Glutamatergic neuron (in vitro differentiated cells): ENCODE results near the gene TCERG1L. TPM values are rescaled to one million over a fixed set of nuclear protein-coding genes. Genes with fewer than 3 reads are reported as not detected.
"Not testable (repeated sequence)": the region's sequence is repeated elsewhere in the genome, so short reads cannot be mapped to it uniquely, and the experiment has no call there.

Experiments used
- DNase-seq: peaks from one replicate; pipeline ENCODE4 v3.0.0; 2022
- H3K27ac Mint-ChIP-seq: one replicate; pipeline ENCODE4 v1.8.0; 2020; ENCODE audit warnings: mild to moderate bottlenecking, mixed read lengths, inconsistent platforms; ENCODE audit not compliant: unreplicated experiment
- H3K27me3 Mint-ChIP-seq: one replicate; pipeline ENCODE4 v1.8.0; 2020; ENCODE audit warnings: mild to moderate bottlenecking, moderate library complexity, mixed read lengths, inconsistent platforms; ENCODE audit not compliant: unreplicated experiment
- H3K36me3 Mint-ChIP-seq: one replicate; pipeline ENCODE4 v1.8.0; 2020; ENCODE audit warnings: mild to moderate bottlenecking, mixed read lengths, inconsistent platforms; ENCODE audit not compliant: unreplicated experiment
- H3K4me1 Mint-ChIP-seq: one replicate; pipeline ENCODE4 v1.8.0; 2020; ENCODE audit warnings: mild to moderate bottlenecking, low read depth, mixed read lengths, inconsistent platforms; ENCODE audit not compliant: unreplicated experiment
- H3K4me3 Mint-ChIP-seq: one replicate; pipeline ENCODE4 v1.8.0; 2020; ENCODE audit warnings: mild to moderate bottlenecking, mixed read lengths, inconsistent platforms; ENCODE audit not compliant: unreplicated experiment
- H3K9me3 Mint-ChIP-seq: one replicate; pipeline ENCODE4 v1.8.0; 2020; ENCODE audit warnings: mild to moderate bottlenecking, moderate library complexity, mixed read lengths, inconsistent platforms; ENCODE audit not compliant: unreplicated experiment
- total RNA-seq: library from RNA; stranded (reverse); fragmentation: NEBNext Ultra II Directional; extraction: Animal tissue kit (Norgen Biotek cat#: 25700); gene quantifications from one replicate; pipeline ENCODE4 v1.2.1, GENCODE V29; 2021; ENCODE audit not compliant: unreplicated experiment
- TF ChIP-seq, protein P1 (sequence below): fragments of 200-600 bp; sonication (generic); IDR thresholded peaks from one replicate; pipeline ENCODE4 v1.5.0; 2021; ENCODE audit not compliant: partially characterized antibody, unreplicated experiment

TCERG1L gene
- total RNA-seq, 1 donor from 2014 or later, result 2.2 TPM

DNA sequence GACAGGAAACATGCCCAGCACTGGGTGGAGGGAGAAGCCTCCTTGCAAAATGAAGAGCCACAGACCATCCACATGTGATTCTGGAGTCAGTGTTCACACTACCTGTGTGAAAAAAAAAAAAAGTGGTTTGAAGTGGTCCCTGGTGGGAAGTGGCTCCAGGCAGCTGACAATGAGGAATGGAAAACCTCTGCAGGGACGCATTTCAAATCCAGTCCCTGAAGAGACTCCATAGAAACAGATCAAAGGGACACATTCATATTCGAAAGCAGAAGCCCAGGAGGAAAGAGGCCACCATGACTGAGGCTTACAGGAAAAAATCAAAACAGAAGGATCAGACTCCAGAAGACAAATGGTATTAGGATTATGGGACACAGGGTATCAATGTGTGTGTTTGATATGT is 11.5 kb upstream of the TCERG1L start:
- no peak for DNase-seq
- no peaks in the 10 kb centered on the region for H3K4me1 Mint-ChIP-seq
- peaks cover 2% of the 10 kb centered on the region for H3K27me3 Mint-ChIP-seq
- no peak overlapping the region for H3K27ac Mint-ChIP-seq
- no peak overlapping the region for H3K4me3 Mint-ChIP-seq
- peaks cover 6% of the 10 kb centered on the region for H3K9me3 Mint-ChIP-seq
- TF ChIP-seq, protein P1, sequence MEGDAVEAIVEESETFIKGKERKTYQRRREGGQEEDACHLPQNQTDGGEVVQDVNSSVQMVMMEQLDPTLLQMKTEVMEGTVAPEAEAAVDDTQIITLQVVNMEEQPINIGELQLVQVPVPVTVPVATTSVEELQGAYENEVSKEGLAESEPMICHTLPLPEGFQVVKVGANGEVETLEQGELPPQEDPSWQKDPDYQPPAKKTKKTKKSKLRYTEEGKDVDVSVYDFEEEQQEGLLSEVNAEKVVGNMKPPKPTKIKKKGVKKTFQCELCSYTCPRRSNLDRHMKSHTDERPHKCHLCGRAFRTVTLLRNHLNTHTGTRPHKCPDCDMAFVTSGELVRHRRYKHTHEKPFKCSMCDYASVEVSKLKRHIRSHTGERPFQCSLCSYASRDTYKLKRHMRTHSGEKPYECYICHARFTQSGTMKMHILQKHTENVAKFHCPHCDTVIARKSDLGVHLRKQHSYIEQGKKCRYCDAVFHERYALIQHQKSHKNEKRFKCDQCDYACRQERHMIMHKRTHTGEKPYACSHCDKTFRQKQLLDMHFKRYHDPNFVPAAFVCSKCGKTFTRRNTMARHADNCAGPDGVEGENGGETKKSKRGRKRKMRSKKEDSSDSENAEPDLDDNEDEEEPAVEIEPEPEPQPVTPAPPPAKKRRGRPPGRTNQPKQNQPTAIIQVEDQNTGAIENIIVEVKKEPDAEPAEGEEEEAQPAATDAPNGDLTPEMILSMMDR, result no peak
- H3K36me3 Mint-ChIP-seq, result peaks cover 10% of the 10 kb centered on the region

DNA sequence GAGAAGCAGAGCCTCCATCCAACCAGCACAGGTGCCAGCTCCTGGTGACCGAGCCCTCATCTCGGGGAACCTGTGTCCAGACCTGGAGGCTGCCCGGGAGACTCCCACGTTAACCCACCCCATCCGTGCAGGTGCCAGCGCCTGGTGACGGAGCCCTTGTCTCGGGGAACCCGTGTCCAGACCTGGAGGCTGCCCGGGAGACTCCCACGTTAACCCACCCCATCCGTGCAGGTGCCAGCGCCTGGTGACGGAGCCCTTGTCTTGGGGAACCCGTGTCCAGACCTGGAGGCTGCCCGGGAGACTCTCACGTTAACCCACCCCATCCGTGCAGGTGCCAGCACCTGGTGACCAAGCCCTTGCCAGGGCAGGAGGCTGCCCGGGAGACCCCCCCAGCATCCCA is 11.1 kb upstream of the TCERG1L start:
- not testable (repeated sequence) for H3K4me1 Mint-ChIP-seq, H3K27me3 Mint-ChIP-seq, H3K9me3 Mint-ChIP-seq, DNase-seq, H3K27ac Mint-ChIP-seq, H3K36me3 Mint-ChIP-seq, H3K4me3 Mint-ChIP-seq

DNA sequence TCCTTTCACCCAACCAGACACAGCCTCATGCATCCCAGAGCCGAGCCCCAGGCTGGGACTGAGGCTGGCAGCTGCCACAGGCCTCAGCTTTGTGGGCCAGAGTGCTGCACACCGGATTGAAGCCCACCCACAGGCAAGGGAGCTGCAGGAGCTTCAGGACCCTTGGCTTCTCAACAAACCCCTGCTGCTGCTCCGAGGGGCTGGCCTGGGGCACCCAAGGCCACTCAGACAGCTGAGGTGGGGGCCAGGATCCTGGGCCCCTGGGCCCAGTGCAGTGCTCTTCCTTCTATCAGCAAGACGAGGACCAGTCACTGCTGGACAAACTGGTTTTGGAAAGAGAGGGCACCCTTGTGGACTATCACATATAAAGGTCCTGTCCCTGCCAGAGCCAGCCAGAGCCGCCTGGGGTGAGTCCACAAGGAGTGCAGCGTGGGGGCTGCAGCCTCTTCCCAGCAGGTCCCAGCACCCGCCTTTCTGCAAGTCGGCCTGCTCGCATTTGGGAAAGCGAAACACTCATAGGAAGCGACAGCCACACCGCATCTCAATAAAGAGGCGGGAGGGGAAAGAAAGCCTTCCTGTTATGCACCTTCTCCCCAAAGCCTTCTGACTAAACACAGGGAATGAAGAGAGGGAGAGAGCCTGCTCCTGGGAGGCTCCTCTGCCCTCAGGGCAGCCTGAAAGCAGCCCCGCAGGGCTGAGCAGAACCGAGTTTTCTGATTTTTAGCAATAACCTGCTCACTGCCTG is 9.5 kb upstream of the TCERG1L start:
- no peak overlapping the region for H3K27ac Mint-ChIP-seq
- TF ChIP-seq, protein P1, result no peak
- H3K36me3 Mint-ChIP-seq, result peaks cover 10% of the 10 kb centered on the region
- H3K4me3 Mint-ChIP-seq, result no peak overlapping the region
- H3K4me1 Mint-ChIP-seq, result no peaks in the 10 kb centered on the region
- H3K27me3 Mint-ChIP-seq, result peaks cover 2% of the 10 kb centered on the region
- peaks cover 6% of the 10 kb centered on the region for H3K9me3 Mint-ChIP-seq
- DNase-seq, result no peak

DNA sequence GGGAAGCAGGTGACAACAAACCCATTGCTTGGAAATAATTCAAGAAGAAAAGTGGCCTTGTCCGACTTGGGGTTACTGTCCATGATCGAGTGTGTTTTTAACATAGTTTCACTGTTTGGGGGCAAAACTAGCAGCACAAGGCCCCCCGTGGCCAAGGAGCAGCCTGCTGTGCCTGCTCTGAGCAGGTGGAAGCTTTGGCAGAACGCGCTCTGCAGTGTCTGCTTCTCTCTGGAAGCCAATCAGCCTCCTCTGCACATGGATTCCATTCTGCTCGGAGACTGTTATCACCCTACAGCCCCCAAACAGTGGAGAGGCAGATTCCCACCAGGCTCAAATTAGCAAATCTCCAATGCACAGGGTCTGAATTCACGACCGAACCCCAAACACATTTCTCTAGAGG is 7.3 kb upstream of the TCERG1L start:
- Mint-ChIP-seq H3K4me3 (no peak overlapping the region), H3K9me3 (peaks cover 6% of the 10 kb centered on the region), H3K27ac (no peak overlapping the region), H3K27me3 (peaks cover 2% of the 10 kb centered on the region), H3K36me3 (peaks cover 10% of the 10 kb centered on the region), H3K4me1 (no peaks in the 10 kb centered on the region)
- TF ChIP-seq, protein P1, result no peak
- no peak for DNase-seq

DNA sequence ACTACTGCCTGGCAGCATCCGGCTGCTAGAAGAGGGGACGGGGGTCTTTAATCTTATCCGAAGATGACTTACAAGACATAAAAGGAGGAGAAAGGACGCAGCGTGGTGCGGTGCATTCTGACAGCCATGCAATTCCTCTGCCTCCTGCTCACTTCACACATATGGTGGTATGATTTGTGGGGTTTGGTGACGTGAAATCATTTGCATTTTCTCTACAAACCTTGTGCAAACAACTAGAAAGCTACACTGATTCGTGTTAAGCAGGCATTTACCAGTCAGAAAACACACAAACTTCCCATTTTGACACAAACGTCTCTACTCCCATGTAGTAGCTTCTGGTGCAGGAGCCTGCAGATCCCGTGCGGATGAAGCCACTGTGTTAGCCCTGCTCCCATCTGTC is 6.8 kb upstream of the TCERG1L start:
- no peak for DNase-seq
- Mint-ChIP-seq H3K9me3 (peaks cover 3% of the 10 kb centered on the region), H3K27ac (no peak overlapping the region), H3K4me3 (no peak overlapping the region), H3K27me3 (no peaks in the 10 kb centered on the region), H3K36me3 (peaks cover 5% of the 10 kb centered on the region), H3K4me1 (no peaks in the 10 kb centered on the region)
- TF ChIP-seq, protein P1, result no peak
